HEK293 (cell line): ENCODE data around the gene NXPE4.

ENCODE experiments used
- CTCF ChIA-PET: fragments of 350-600 bp; formaldehyde crosslinking; extraction: SDS; loops from one replicate; lab custom pipeline; 2021; ENCODE audit warnings: antibody characterized with exemption; lab: Yijun Ruan, JAX
- POLR2A ChIA-PET: fragments of 300-600 bp; formaldehyde crosslinking; extraction: SDS; loops from one replicate; lab custom pipeline; 2020; ENCODE audit warnings: antibody characterized with exemption, inconsistent platforms; lab: Yijun Ruan, JAX
- H3K27ac ChIP-seq: fragments of 200-500 bp; sonication (Bioruptor generic); 2 replicates; pipeline ENCODE4 v1.5.1; 2014; ENCODE audit warnings: low read depth, low read length, control low read depth, inconsistent platforms; ENCODE audit errors: extremely low read depth
- H3K36me3 ChIP-seq, 2 experiments: fragments of 200-500 bp in 1 of 2; sonication (Bioruptor generic) in 1 of 2; 1 replicate in 1 of 2; 2 replicates in 1 of 2; pipeline ENCODE4 v1.5.1; 2014 to 2017; ENCODE audit warnings: inconsistent platforms in 2 of 2, low read length in 2 of 2; ENCODE audit not compliant: control insufficient read depth in 2 of 2, insufficient read depth in 1 of 2
- H3K4me1 ChIP-seq: fragments of 200-500 bp; sonication (Bioruptor generic); 2 replicates; pipeline ENCODE4 v1.5.1; 2014; ENCODE audit warnings: mild to moderate bottlenecking, low read length, inconsistent platforms; ENCODE audit not compliant: control insufficient read depth, insufficient read depth
- H3K4me3 ChIP-seq: 2 replicates; pipeline ENCODE4 v1.5.1; 2011; ENCODE audit warnings: low read depth, mild to moderate bottlenecking, control low read depth, low read length, moderate library complexity
- H3K9me3 ChIP-seq: fragments of 200-500 bp; sonication (Bioruptor generic); 2 replicates; pipeline ENCODE4 v1.5.1; 2014; ENCODE audit warnings: low read depth, low read length, inconsistent platforms; ENCODE audit not compliant: control insufficient read depth, insufficient read depth
- ELK4 ChIP-seq: IDR thresholded peaks from 2 replicates; pipeline ENCODE4 v1.6.1; 2011; ENCODE audit warnings: mild to moderate bottlenecking, low read depth, low read length, borderline replicate concordance
- PRDM10 ChIP-seq: fragments of 450-650 bp; formaldehyde crosslinking; IDR thresholded peaks from 2 replicates; pipeline ENCODE4 v1.5.1; 2016; ENCODE audit warnings: missing biosample characterization, missing genetic modification characterization
- SALL2 ChIP-seq: fragments of 450-650 bp; formaldehyde crosslinking; IDR thresholded peaks from 2 replicates; pipeline ENCODE4 v1.5.0; 2017; ENCODE audit warnings: missing biosample characterization, mild to moderate bottlenecking, missing genetic modification characterization, borderline replicate concordance
- ZBTB10 ChIP-seq: fragments of 450-650 bp; formaldehyde crosslinking; IDR thresholded peaks from 2 replicates; pipeline ENCODE4 v1.5.1; 2016; ENCODE audit warnings: missing biosample characterization, missing genetic modification characterization
- ZBTB20 ChIP-seq: fragments of 450-650 bp; formaldehyde crosslinking; IDR thresholded peaks from 2 replicates; pipeline ENCODE4 v1.5.1; 2016; ENCODE audit warnings: missing biosample characterization, missing genetic modification characterization
- ZBTB49 ChIP-seq: fragments of 450-650 bp; formaldehyde crosslinking; IDR thresholded peaks from 2 replicates; pipeline ENCODE4 v1.5.1; 2016; ENCODE audit warnings: missing biosample characterization, missing genetic modification characterization, low read depth
- ZBTB6 ChIP-seq: fragments of 450-650 bp; formaldehyde crosslinking; IDR thresholded peaks from 2 replicates; pipeline ENCODE4 v1.5.1; 2017; ENCODE audit warnings: missing biosample characterization, missing genetic modification characterization
- ZFP41 ChIP-seq: fragments of 450-650 bp; formaldehyde crosslinking; IDR thresholded peaks from 2 replicates; pipeline ENCODE4 v1.5.1; 2016; ENCODE audit warnings: missing biosample characterization, missing genetic modification characterization, borderline replicate concordance
- ZNF157 ChIP-seq: fragments of 450-650 bp; formaldehyde crosslinking; IDR thresholded peaks from 2 replicates; pipeline ENCODE4 v1.5.1; 2016; ENCODE audit warnings: missing biosample characterization, missing genetic modification characterization
- ZNF221 ChIP-seq: fragments of 450-650 bp; formaldehyde crosslinking; IDR thresholded peaks from 2 replicates; pipeline ENCODE4 v1.5.1; 2017; ENCODE audit warnings: missing biosample characterization, missing genetic modification characterization, borderline replicate concordance
- ZNF24 ChIP-seq: fragments of 450-650 bp; formaldehyde crosslinking; IDR thresholded peaks from 2 replicates; pipeline ENCODE4 v1.5.1; 2016; ENCODE audit warnings: missing biosample characterization, missing genetic modification characterization
- ZNF280C ChIP-seq: fragments of 450-650 bp; formaldehyde crosslinking; IDR thresholded peaks from 2 replicates; pipeline ENCODE4 v1.5.1; 2016; ENCODE audit warnings: missing biosample characterization, missing genetic modification characterization
- ZNF292 ChIP-seq: fragments of 450-650 bp; formaldehyde crosslinking; IDR thresholded peaks from 2 replicates; pipeline ENCODE4 v1.5.1; 2016; ENCODE audit warnings: low read depth, missing biosample characterization, missing genetic modification characterization, borderline replicate concordance
- ZNF391 ChIP-seq: fragments of 450-650 bp; formaldehyde crosslinking; IDR thresholded peaks from 2 replicates; pipeline ENCODE4 v1.5.1; 2016; ENCODE audit warnings: low read depth, missing biosample characterization, missing genetic modification characterization, borderline replicate concordance
- ZNF501 ChIP-seq: fragments of 450-650 bp; formaldehyde crosslinking; IDR thresholded peaks from 2 replicates; pipeline ENCODE4 v1.5.1; 2016; ENCODE audit warnings: missing biosample characterization, missing genetic modification characterization
- ZNF530 ChIP-seq: fragments of 450-650 bp; formaldehyde crosslinking; IDR thresholded peaks from 2 replicates; pipeline ENCODE4 v1.5.1; 2016; ENCODE audit warnings: low read depth, missing biosample characterization, missing genetic modification characterization
- ZNF549 ChIP-seq: fragments of 450-650 bp; IDR thresholded peaks from 2 replicates; pipeline ENCODE4 v1.5.1; 2018; ENCODE audit warnings: missing biosample characterization, missing genetic modification characterization, mild to moderate bottlenecking, inconsistent platforms, moderate library complexity
- ZNF624 ChIP-seq: fragments of 450-650 bp; formaldehyde crosslinking; IDR thresholded peaks from 2 replicates; pipeline ENCODE4 v1.5.1; 2017; ENCODE audit warnings: missing biosample characterization, missing genetic modification characterization
- ZNF785 ChIP-seq: fragments of 450-650 bp; formaldehyde crosslinking; IDR thresholded peaks from 2 replicates; pipeline ENCODE4 v1.5.1; 2016; ENCODE audit warnings: missing biosample characterization, missing genetic modification characterization
- ZSCAN5A ChIP-seq: fragments of 450-650 bp; formaldehyde crosslinking; IDR thresholded peaks from 2 replicates; pipeline ENCODE4 v1.5.1; 2016; ENCODE audit warnings: missing biosample characterization, missing genetic modification characterization

NXPE4 gene

GRCh38 chr11:114553642-114554041 lies 41.9 kb downstream of the NXPE4 start:
- Histone ChIP-seq H3K36me3 (no peaks in the 10 kb centered on the region), H3K4me3 (no peak overlapping the region), H3K9me3 (no peaks in the 10 kb centered on the region), H3K4me1 (no peaks in the 10 kb centered on the region), H3K27ac (no peak overlapping the region)
- CTCF ChIA-PET: no interaction called here
- POLR2A ChIA-PET: no interaction called here
- TF ChIP-seq ZNF549 (tag by site-specific recombination): no peak
- no peak for TF ChIP-seq ZSCAN5A (tag by site-specific recombination)
- no peak for TF ChIP-seq ZNF292 (tag by site-specific recombination)
- TF ChIP-seq PRDM10 (tag by site-specific recombination): peak; percentile 34; the same call in 1 of the 2 replicates
- no peak for TF ChIP-seq ZNF24 (tag by site-specific recombination)
- TF ChIP-seq ZNF221 (tag by site-specific recombination): no peak

GRCh38 chr11:114551060-114551459 lies 44.5 kb downstream of the NXPE4 start:
- ChIA-PET CTCF (no interaction called here), POLR2A (no interaction called here)
- no peak overlapping the region for H3K4me3 ChIP-seq
- no peak overlapping the region for H3K27ac ChIP-seq
- H3K9me3 ChIP-seq: no peaks in the 10 kb centered on the region
- H3K36me3 ChIP-seq: no peaks in the 10 kb centered on the region
- H3K4me1 ChIP-seq: no peaks in the 10 kb centered on the region
- no peak for TF ChIP-seq ZNF530 (tag by site-specific recombination)
- no peak for TF ChIP-seq ZBTB10 (tag by site-specific recombination)
- no peak for TF ChIP-seq ZNF280C
- TF ChIP-seq ZFP41 (tag by site-specific recombination): no peak
- TF ChIP-seq ZNF157: no peak
- no peak for TF ChIP-seq SALL2 (tag by site-specific recombination)
- TF ChIP-seq ZNF624 (tag by site-specific recombination): no peak
- TF ChIP-seq ZNF785 (tag by site-specific recombination): no peak
- no peak for TF ChIP-seq ZBTB6 (tag by site-specific recombination)
- TF ChIP-seq ELK4: no peak
- TF ChIP-seq ZBTB20 (tag by site-specific recombination): no peak
- no peak for TF ChIP-seq ZNF391 (tag by site-specific recombination)
- TF ChIP-seq ZBTB49: no peak
- no peak for TF ChIP-seq ZNF501 (tag by site-specific recombination)
